ENCODE results near the gene IER3.
"Not testable (repeated sequence)": the region's sequence is repeated elsewhere in the genome, so short reads cannot be mapped to it uniquely, and the experiment has no call there.

IER3 gene

GRCh38 chr6:30767944-30768301 is 23.6 kb upstream of the IER3 start:
- DNase-seq, result no peak

DNA sequence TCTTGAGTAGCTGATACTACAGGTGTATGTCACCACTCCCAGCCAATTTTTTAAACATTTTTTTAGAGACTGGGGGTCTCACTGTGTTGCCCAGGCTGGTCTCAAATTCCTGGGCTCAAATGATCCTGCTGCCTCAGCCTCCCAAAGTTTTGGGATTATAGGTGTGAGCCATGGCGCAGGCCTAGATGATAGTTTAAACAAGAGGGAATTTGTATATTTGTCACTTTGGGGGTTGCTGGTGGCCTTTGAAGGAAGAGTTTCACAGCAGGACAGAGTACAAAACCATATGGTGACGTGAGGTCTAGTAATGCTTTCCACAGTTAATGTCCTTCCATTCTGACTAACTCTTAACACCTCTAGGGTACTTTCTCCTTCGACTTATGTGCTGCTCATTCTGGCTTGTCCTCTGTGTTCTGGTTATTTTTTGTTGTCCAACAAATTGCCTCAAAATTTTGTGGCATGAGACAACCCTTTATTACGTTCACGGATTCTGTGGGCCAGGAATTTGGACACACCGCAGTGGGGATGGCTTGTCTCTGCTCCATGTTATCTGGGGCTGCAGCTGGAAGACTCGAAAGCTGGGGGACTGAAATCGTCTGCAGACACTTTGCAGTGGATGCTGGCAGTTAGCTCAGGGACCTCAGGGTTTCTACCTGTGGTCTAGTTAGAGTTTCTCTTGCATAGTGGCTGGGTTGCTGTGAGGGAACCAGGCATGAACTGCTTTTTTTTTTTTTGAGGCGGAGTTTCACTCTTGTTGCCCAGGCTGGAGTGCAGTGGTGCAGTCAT is 23.0 kb upstream of the IER3 start:
- DNase-seq, result no peak

GRCh38 chr6:30766461-30767157 is 22.3 kb upstream of the IER3 start:
- DNase-seq, result no peak

GRCh38 chr6:30765495-30765894 is 21.1 kb upstream of the IER3 start:
- not testable (repeated sequence) for DNase-seq

DNA sequence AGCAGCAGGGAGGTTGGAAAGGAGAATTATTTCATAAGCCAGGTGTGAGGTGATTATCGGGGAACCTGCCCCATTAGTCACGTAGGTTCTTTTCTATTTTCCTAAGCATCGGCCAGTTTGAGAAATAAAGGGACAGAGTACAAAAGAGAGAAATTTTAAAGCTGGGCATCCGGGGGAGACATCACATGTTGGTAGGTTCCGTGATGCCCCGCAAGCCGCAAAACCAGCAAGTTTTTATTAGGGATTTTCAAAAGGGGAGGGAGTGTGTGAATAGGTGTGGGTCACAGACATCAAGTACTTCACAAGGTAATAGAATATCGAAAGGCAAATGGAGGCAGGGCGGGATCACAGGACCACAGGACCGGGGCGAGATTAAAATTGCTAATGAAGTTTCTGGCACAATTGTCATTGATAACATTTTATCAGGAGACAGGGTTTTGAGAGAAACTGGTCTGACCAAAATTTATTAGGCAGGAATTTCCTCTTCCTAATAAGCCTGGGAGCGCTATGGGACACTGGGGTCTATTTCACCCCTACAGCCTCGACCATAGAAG is 20.2 kb upstream of the IER3 start:
- DNase-seq, result not testable (repeated sequence)

GRCh38 chr6:30763618-30764489 is 19.5 kb upstream of the IER3 start:
- DNase-seq, result no peak

- no peak for DNase-seq
Observed at GRCh38 chr6:30763155-30763617, 18.8 kb upstream of the IER3 start.

DNA sequence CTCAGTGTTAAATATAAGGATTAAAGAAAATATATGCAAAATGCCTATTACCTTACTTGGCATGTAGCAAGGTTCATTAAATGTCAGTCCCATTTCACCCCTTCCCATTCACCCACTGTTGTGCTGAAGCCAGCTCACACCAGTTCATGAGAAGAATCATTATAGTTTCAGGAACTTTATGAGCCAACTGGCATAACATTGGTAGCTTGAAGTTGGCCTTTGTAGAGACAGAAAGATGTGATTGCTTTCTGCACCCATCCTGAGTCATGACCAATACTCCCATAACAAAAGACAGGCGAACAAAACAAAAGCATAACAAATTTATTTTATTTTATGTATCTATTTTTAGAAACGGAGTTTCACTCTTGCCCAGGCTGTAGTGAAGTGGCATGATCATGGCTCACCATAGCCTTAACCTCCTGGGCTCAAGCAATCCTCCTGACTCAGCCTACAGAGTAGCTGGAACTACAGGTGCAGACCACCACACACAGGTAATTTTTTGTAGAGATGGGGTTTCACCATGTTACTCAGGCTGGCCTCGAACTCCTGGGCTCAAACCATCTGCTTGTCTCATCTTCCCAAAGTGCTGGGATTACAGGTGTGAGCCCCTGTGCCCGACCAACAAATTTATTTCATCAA is 17.6 kb upstream of the IER3 start:
- DNase-seq, result no peak

- no peak for DNase-seq
Observed at GRCh38 chr6:30760549-30760948, 16.2 kb upstream of the IER3 start.

- DNase-seq, result no peak
Observed at GRCh38 chr6:30759575-30760239, 15.4 kb upstream of the IER3 start.

GRCh38 chr6:30757261-30757904 is 13.0 kb upstream of the IER3 start:
- DNase-seq, result no peak

DNA sequence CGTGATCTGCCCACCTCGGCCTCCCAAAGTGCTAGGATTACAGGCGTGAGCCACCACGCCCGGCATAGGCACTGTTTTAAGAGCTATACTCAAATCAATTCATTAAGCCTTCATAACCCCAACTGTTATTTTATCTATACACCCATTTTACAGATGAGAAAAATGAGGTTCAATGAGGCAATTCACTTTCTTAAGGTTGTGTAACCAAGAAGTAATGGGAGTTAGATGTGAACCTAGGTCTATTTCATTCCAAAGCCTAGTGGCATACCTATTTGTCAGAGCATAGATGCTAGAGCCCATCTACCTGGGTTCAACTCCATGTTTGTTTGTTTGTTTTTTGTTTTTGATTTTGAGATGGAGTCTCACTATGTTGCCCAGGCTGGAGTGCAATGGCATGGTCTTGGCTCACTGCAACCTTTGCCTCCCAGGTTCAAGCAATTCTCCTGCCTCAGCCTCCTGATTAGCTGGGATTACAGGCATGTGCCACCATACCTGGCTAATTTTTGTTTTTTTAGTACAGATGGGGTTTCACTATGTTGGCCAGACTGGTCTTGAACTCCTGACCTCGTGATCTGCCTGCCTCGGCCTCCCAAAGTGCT is 12.2 kb upstream of the IER3 start:
- not testable (repeated sequence) for DNase-seq

DNA sequence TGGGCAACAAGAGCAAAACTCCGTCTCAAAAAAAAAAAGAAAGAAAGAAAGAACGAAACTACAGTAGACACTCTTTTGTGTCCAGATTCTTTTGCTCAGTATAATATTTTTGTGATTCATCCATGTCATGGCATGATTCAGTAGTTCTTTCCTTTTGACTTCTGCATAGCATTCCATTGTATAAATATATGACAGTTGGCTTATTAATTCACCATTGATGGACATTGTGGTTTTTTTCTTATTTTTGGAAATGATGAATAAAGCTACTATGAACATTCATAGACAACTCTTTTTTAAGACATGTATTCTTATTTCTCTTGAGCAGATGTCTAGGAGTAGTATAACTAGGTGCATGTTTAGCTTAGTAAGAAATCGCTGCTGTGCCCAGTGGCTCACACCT is 10.3 kb upstream of the IER3 start:
- no peak for DNase-seq

DNA sequence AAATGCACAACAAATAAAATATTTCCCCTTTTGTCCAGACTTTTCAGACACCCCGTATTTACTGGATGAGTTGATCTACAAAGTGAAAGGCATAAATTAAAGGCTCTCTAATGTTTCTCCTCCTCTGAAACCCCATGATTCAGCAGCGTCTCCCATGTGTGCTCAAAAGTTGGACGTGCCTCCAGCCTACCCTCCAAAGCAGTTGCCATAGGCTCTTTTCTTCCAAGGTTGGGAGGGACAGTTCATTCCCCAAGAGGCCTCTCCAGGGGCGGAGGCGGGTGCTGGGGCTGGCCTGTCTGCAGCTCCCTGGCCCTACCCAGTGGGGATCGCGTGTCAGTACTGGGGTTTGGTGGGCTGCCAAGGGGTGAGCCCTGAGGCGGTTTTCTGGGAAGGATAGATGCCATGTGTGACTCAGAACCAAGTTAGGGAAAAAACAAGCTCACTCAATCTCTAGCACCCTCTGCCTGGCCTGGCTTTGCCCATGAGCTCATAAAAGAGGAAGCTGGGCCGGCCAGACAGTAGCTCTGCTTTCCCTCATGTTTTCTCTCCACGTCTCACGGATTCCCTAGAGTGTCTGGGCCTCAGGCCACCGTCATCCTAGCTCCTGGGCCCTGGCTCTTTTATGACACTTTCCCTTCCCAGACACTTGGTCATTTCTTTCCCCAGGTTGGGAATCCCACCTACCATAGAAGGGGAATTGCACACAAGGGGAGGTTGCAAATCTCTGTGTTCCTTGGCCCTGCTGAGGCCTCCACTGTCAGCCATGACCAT is 8.0 kb upstream of the IER3 start:
- no peak for DNase-seq

- no peak for DNase-seq
Observed at GRCh38 chr6:30750379-30750668, 6.0 kb upstream of the IER3 start.

DNA sequence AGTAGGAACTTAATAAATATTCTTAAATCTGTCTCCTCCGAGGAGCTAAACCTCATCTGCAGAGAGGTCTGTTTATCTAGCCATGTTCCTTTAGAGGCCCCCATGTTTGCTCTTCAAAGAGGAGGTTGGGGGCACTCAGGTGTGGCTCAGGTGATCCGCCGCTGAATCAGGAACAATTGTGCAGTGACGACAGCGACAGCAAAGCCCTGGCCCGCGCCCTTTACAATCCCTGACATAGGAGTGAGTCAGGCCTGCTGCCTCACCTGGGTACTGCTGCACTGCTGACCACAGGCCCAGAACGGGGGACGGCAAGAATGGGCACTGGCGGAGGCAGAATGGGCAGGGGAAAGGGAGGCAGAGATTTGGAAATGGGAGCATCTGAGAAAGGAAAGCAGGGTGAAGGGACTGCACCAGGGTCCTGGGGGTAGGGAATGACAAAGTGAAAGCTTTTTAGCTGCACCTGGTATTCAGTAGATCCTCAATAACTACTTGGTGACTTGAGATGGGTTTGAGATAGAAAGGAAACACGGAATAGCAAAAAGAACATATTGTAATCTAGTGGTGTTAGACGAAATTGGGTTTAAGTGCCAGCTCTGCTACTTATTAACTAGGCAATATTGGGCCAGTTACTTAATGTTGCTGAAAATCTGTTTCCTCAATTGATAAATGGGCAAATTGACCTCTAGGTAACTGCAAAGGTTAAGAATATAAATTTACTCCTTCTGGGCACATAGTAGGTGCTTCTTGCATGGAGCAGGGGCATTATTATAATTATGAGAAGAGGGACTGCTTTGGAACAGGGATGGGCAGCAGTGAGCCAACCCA is 5.4 kb upstream of the IER3 start:
- no peak for DNase-seq

GRCh38 chr6:30748851-30749540 is 4.6 kb upstream of the IER3 start:
- no peak for DNase-seq

- no peak for DNase-seq
Observed at GRCh38 chr6:30747902-30748769, 3.8 kb upstream of the IER3 start.

Measured in activated T-cell treated with anti-CD3 and anti-CD28 coated beads, Interleukin-2, amount 50 U/mL, for 1 hour (primary cell).